GM06990 (cell line): Measurements from ENCODE around the gene LAMA5.

Experiments
- DNase-seq: peaks from one replicate; pipeline ENCODE4 v3.0.0-alpha.2; 2011; ENCODE audit not compliant: insufficient read length; ENCODE audit errors: extremely low read depth
- H3K27me3 ChIP-seq: replicated peaks from 2 replicates; pipeline ENCODE4 v1.6.0; 2011; ENCODE audit warnings: low read length; ENCODE audit not compliant: control insufficient read depth, insufficient read depth
- H3K36me3 ChIP-seq: 2 replicates; pipeline ENCODE4 v1.5.1; 2011; ENCODE audit warnings: low read length; ENCODE audit not compliant: control insufficient read depth, insufficient read depth
- H3K4me3 ChIP-seq: replicated peaks from 2 replicates; pipeline ENCODE4 v1.5.1; 2011; ENCODE audit warnings: low read depth, mild to moderate bottlenecking, control low read depth, low read length
- TF ChIP-seq, protein P1 (sequence below): IDR thresholded peaks from 2 replicates; pipeline ENCODE4 v1.5.1; 2011; ENCODE audit warnings: low read length, control low read depth, mild to moderate bottlenecking, inconsistent platforms; ENCODE audit not compliant: insufficient read depth, poor library complexity, severe bottlenecking

LAMA5 gene

DNA sequence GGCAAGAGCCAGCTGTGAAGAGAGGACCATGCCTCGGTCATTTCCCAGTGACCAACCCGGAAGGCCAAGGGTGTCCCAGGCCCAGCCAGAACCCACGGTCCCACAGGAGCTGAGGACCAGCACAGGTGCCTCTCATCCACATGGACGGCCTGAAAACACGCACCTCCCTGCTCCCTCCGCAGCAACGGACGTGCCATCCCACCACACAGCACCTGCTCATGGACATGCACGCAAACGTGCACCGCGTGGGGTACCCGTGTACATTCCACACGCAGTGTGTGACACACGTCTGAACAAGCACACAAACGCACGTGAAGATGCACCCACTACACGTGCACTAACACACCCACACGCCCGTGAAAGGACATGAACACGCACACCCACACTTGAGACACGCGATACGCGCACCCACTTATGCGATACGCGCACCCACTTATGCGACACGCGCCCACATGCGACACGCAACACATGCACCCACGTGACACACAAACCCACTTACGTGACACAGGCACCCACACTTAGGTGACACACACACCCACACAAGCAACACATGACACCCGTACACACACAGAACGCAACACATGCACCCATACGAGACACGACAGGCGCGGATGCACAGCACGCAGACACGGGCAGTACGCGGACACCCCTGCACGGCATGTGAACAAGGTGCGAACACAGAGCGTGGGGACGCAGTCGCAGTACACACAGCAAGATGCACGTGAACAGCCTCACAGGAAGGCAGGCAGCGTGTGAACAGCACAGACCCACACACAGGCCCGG lies 30.1 kb downstream of the LAMA5 start:
- no peak for DNase-seq
- TF ChIP-seq, protein P1, sequence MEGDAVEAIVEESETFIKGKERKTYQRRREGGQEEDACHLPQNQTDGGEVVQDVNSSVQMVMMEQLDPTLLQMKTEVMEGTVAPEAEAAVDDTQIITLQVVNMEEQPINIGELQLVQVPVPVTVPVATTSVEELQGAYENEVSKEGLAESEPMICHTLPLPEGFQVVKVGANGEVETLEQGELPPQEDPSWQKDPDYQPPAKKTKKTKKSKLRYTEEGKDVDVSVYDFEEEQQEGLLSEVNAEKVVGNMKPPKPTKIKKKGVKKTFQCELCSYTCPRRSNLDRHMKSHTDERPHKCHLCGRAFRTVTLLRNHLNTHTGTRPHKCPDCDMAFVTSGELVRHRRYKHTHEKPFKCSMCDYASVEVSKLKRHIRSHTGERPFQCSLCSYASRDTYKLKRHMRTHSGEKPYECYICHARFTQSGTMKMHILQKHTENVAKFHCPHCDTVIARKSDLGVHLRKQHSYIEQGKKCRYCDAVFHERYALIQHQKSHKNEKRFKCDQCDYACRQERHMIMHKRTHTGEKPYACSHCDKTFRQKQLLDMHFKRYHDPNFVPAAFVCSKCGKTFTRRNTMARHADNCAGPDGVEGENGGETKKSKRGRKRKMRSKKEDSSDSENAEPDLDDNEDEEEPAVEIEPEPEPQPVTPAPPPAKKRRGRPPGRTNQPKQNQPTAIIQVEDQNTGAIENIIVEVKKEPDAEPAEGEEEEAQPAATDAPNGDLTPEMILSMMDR, result no peak
- Histone ChIP-seq H3K27me3 (no peaks in the 10 kb centered on the region), H3K4me3 (no peak overlapping the region), H3K36me3 (no peaks in the 10 kb centered on the region; the same call in 1 of the 2 replicates)

DNA sequence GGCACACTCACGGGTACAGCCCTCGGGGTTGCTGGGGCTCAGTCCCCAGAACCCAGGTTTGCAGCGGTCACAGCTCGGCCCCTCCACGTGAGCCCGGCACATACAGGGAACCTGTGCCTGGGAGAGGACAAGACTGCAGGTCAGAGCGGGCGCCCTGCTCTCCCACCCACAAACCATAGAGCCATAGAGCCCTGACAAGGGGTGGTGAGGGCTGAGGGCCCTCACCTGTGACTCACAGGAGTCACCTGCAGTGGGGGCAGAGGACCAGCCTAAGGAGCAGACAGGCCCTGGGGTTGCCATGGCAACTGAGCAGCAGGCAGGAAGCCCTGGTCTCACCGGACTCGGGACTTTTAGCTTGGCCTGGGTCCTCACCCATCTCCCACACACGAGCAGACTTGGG lies 30.8 kb downstream of the LAMA5 start:
- Histone ChIP-seq H3K4me3 (no peak overlapping the region), H3K36me3 (no peaks in the 10 kb centered on the region; the same call in 1 of the 2 replicates), H3K27me3 (no peaks in the 10 kb centered on the region)
- TF ChIP-seq, protein P1, result no peak
- no peak for DNase-seq

DNA sequence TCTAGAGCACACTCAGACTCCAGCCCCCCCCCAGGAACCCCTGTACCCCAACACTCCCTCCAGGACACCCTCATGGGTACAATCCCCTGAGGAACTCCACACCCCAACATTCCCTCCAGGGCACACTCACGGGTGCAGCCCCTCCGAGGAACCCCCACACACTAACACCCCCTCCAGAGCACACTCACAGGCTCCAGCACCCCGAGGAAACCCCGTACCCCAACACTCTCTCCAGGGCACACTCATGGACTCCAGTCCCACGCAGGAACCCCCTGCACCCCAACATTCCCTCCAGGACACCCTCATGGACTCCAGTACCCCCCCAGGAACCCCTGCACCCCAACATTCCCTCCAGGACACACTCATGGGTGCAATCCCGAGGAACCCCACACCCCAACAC lies 31.6 kb downstream of the LAMA5 start:
- H3K36me3 ChIP-seq, result no peaks in the 10 kb centered on the region; the same call in 1 of the 2 replicates
- DNase-seq, result no peak
- TF ChIP-seq, protein P1, result no peak
- no peaks in the 10 kb centered on the region for H3K27me3 ChIP-seq
- H3K4me3 ChIP-seq, result no peak overlapping the region

DNA sequence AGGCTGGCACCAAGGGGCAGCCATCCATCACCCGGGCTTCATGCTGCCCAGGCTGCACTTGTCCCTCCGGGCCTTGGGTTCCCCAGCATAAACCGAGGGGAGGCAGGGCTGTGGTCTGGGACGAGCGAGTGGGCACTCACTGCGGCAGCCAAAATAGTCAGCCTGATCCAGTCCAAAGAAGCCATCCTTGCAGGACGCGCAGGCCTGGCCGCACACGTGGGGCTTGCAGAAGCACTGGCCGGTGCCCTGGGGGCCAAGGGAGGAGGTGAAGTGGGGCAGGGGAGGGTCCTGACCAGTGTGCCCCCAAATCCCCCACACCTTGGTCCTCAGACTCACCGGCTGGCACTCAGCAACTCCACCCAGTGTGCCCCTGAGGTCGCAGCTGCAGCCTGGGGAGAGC lies 32.2 kb downstream of the LAMA5 start:
- TF ChIP-seq, protein P1, result no peak

DNA sequence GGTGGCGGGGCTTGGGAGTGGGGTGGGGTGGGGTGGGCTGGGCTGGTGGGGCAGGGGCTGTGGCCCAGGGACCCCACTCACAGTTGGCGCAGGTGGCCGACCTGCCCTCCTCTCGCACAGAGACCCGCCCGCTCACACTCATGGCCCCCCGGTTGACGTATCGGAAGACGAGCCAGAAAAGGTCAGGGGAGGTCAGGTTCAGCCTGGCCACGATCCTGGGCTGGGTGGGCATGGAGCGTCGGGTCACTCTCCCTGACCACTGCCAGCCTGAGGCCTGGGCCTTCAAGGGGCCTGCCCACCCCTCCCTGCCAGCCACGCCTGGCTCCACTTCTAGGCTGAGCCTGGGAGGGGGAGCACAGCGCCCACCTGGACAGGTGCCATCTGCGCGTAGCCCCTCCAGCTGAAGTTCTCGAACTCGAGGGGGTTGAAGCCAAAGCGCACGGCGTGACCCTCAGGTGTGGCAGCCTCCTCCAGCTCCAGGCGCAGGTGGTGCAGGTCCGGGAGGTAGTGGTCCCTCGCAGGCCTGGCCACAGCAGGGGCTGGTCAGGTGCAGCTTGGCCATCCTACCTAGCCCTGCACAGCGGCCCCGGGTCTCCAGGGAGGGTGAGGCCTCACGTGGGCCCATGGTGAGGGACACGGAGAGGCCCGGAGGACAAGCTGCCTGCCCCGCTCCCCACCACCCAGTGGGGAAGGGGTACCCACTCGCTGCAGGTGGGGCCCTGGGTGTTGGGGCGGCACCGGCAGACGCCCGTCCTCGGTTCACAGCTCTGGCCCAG lies 33.1 kb downstream of the LAMA5 start:
- Histone ChIP-seq H3K27me3 (no peaks in the 10 kb centered on the region), H3K36me3 (no peaks in the 10 kb centered on the region; the same call in 1 of the 2 replicates), H3K4me3 (no peak overlapping the region)
- TF ChIP-seq, protein P1, result no peak
- DNase-seq, result no peak

More for the DNA sequence above, 32.2 kb downstream of the LAMA5 start:
- Histone ChIP-seq H3K4me3 (no peak overlapping the region), H3K36me3 (no peaks in the 10 kb centered on the region; the same call in 1 of the 2 replicates), H3K27me3 (no peaks in the 10 kb centered on the region)
- no peak for DNase-seq
